Panc1 (cell line): ENCODE data around the gene KCNAB1.

ENCODE experiments used
- CTCF ChIP-seq: fragments of 450-650 bp; IDR thresholded peaks from 2 replicates; pipeline ENCODE4 v1.5.1; 2017; ENCODE audit warnings: mild to moderate bottlenecking
- POLR2AphosphoS5 ChIP-seq: IDR thresholded peaks from 2 replicates; pipeline ENCODE4 v1.6.1; 2012; ENCODE audit warnings: mild to moderate bottlenecking, low read depth, low read length, moderate library complexity
- REST ChIP-seq, 2 experiments: IDR thresholded peaks; 2 replicates each; pipeline ENCODE4 v1.6.1; 2011 to 2012; ENCODE audit warnings: low read depth in 2 of 2, control low read depth in 1 of 2, low read length in 1 of 2, mild to moderate bottlenecking in 1 of 2, moderate library complexity in 1 of 2; ENCODE audit not compliant: insufficient read depth in 1 of 2
- SIN3A ChIP-seq: IDR thresholded peaks from 2 replicates; pipeline ENCODE4 v1.6.1; 2012; ENCODE audit warnings: low read depth, mild to moderate bottlenecking, low read length, moderate library complexity, borderline replicate concordance; ENCODE audit not compliant: insufficient read depth

- TF ChIP-seq CTCF (no peak), REST (IDR thresholded peaks at IDR 0.05; ENCODE audit: insufficient read depth in 1 of 2, low read depth in 2 of 2, low read length in 1 of 2) (no peak), SIN3A (no peak), POLR2AphosphoS5 (no peak)
These were observed 352.3 kb downstream of the KCNAB1 start for GRCh38 chr3:156472684-156473083.
